Cardiac septum (tissue), 1 donor: Measurements from ENCODE around the gene SLC17A4. TPM values are rescaled to one million over a fixed set of nuclear protein-coding genes. Genes with fewer than 3 reads are reported as not detected.

ENCODE experiments used
- DNase-seq: peaks from one replicate; pipeline ENCODE4 v3.0.0-alpha.2; 2020; ENCODE audit warnings: low spot score
- intact Hi-C: fragments of 100-400 bp; cut with DNase I; formaldehyde crosslinking; loops from one replicate; pipeline ENCODE4 v1.14.0; 2022
- long read RNA-seq: library from polyadenylated mRNA; unstranded; transcript quantifications from one replicate; pipeline ENCODE4 v2.0.0, GENCODE V29; 2021
- total RNA-seq: library from RNA; stranded (reverse); fragmentation: NEBNext Ultra II Directional; extraction: Animal tissue kit (Norgen Biotek cat#: 25700); gene quantifications from one replicate; pipeline ENCODE4 v1.2.1, GENCODE V29; 2021
- donor health status: DM: no; HTN: no; CAD: no.

SLC17A4 gene, protein sequence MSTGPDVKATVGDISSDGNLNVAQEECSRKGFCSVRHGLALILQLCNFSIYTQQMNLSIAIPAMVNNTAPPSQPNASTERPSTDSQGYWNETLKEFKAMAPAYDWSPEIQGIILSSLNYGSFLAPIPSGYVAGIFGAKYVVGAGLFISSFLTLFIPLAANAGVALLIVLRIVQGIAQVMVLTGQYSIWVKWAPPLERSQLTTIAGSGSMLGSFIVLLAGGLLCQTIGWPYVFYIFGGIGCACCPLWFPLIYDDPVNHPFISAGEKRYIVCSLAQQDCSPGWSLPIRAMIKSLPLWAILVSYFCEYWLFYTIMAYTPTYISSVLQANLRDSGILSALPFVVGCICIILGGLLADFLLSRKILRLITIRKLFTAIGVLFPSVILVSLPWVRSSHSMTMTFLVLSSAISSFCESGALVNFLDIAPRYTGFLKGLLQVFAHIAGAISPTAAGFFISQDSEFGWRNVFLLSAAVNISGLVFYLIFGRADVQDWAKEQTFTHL
- not detected for total RNA-seq
- long read RNA-seq = 0 reads

DNA sequence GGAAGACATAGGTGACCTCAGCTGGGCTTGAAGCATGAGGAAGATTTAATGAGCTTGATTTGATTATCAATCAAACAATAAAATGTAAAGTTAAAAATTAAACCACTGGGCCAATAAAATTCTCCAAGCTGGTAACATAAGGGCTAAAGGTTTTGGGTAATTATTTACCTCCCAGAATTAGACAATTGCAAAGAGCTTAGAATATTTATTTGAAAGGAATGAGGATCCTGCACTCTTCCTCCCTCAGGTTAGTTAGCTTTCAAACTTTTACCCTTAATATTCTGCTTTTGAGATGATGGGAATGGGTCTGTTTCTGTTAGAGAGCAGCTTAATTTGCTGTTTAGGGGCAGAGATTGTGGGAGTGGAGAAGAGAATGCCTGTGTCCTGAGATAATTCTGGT, at the start of gene SLC17A4:
SLC17A4 (plus strand) TSS at position 208 of the 400 bp plus-strand sequence. CDS start 7,221 bp downstream, outside the sequence.
- intact Hi-C loops = no loop called here
- no peak for DNase-seq

DNA sequence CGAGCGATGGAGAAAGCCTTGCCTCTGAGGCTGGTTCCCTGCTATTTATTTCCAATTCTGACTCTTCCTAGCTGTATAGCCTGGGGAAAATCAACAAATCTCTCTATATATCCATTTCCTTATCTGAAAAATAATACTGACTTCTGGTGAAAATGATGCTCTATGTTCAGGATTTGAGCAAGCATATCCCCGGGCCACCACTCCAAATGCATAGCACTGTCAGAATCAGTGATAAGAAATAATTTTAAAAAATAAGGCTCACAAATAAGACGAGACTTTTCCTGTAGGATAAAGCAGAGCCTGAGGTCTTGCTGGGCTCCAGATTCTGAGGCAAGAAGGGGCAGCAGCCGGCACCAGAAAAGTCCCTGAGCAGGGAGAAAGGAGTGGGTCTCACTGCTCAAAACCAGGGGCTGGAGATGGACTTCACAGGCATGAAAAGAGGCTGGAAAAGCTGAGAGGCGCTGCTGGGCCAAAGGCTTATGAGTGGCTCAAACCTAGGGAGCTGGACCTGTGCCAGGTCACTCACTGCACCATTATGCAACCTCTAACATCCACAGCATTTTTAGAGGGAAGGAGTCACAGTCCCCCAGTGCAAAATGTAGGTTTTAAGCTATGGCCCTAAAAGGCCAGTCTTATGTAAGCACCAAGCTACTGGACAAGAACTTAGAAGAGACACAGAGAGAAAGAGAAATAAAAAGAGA, 48.1 kb upstream of the SLC17A4 start:
- no peak for DNase-seq
- intact Hi-C loops = no loop called here

DNA sequence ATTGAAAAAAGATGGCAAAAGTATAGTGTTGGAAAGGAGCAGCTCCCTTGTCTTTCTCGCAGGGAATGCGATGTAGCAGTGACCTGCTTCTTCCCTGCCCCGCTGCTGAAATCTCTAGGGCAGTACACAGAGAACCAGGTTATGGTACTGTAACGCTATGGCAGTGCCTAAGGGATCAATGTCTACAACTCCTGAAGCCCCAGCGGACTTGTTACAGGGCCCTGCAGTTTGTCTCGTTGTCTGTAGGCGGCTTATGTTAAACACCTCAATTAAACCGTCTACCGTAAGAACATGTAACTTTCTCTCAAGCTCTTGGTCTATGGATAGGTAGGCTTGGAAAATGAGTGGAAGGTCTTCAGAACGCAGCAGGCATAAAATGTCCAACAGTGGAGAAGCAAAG, 44.8 kb upstream of the SLC17A4 start:
- intact Hi-C loops = no loop called here
- no peak for DNase-seq

DNA sequence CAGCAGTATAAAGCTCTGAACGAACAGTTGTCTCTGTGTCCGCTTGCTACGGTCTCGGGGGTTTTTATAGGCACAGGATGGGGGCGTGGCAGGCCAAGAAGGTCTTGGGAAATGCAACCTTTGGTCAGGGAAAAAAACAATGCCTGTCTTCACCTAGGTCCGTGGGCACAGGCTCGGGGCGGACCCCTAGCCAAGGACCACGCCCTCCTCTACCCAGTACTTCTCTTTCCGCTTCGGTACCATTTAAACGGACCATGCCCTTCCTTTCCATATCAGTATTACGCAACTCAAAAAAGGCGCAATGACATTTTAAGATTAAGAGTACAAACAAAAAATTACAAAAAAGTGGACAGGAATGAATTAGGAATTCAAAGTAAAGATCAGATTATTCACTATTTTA, 44.3 kb upstream of the SLC17A4 start:
- intact Hi-C loops = no loop called here
- DNase-seq = no peak

DNA sequence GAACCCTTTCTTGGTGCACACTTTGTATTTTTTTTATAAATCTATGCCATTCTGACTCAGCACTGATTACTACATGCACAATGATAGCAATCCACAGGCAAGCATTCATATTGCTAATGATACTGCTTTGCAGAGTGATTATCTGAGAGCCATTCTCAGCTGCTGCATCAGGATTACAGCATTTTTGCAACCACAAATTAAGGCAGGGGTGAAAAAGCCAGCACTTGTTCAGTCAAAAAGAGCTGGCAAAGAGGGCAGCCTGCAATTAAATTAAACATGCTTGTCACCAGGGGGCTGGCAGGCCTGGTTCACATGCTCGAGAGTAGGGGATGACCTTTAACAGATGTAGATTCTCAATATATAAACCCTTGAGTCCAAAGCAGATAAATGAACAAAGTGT, 40.7 kb upstream of the SLC17A4 start:
- no peak for DNase-seq
- intact Hi-C loops = no loop called here

DNA sequence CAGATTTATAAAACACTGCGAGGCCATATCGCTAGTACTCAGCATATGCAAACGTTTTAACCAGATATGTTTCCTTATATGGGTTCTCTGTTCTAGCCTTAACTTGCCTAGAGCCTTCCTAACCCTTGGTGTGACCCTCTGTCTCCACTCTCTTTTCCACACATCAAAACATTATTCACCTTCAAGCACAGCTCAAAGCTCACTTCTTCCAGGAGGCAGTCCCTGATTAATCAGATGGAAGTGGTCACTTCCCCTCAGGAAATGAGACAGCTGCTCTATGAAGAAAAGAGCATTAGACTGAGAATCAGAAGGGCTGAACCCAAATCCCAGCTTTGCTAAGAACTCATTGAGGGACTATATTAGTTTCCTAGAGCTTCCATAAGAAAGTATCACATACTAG, 39.8 kb upstream of the SLC17A4 start:
- intact Hi-C loops = no loop called here
- DNase-seq = no peak

DNA sequence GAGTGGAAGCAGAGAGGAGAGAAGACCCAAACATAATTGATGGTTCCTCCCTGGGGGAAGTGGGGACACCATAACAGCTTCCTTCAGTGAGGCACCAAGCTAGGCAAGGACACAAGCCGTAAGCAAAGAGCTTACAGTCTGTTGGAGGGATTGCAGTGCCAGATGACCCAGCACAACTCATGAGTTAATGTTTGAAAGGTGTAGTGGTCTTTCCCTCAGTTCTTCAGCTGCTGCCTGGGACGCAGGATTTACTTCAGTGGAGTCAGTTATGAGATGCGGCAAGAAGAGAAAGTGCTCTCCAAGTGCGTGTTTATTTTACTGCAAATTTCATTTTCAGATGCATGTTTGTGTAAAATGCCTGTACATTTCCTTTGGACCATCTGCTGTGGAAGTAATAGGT, 38.7 kb upstream of the SLC17A4 start:
- intact Hi-C loops = no loop called here

DNA sequence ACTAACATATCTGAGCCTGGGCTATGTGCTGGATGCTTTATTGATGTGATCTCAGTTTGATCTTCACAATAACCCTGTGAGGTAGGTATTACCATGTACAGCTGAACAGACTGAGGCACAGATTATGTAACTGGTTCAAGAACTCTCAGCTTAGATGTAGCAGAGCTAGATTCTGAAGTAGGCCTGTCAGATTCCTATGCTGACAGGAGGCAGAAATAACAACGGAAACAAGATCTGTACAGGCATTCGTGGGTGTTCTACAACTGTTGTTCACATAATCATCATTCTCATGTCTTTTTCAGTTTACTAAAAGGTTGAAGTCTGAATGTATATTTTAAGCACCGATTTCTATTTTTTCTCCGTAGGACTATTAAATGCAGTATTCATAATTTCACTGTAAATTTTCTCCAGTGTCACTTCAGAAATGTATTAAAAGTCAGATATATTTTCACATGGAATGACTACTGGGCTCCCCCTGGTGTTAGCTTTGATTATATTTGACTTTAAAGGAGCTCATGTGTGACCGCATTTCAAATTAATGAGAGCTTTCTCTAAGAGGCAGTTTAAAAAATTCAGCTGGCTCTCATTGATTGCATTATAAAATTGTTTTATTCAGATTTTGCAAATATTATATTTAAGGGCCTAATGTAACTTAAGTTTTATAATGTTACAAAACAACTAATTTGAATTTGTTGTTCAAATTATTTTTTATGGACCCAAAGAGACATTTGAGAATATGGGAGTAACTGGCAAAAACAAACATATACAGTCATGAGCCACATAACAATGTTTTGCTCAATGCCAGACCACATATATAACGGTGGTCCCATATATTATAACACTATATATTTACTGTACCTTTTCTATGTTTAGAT, 36.4 kb upstream of the SLC17A4 start:
- DNase-seq = no peak
- intact Hi-C loops = no loop called here

More for the DNA sequence above, 38.7 kb upstream of the SLC17A4 start:
- no peak for DNase-seq

DNA sequence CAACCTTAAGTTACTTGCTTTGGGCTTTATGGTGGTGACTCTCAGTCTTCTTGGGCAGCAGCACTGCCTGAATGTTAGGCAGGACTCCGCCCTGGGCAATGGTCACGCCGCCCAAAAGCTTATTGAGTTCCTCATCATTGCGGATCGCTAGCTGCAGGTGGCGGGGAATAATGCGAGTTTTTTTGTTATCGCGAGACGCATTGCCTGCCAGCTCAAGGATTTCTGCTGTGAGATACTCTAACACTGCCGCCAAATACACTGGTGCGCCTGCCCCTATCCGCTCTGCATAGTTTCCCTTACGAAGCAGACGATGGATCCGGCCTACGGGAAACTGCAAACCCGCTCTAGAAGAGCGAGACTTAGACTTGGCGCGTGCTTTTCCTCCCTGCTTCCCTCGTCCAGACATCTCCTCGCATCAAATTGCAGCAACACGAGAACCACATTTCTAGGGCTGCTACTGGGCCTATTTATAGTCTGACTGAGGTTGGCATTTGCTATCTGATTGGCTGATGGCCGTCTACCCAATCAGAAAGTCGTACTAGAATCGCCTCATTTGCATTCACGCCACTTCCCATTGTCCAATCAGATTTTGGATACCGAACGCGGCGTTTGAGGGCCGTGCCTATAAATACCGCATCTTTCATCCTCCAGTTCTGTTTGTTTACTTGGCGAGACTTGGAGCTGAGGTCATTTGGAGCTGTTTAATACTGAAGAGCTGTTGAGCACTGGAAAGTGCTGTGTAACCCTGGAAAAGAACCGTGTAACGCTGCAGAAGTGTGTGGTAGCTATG, 28.2 kb upstream of the SLC17A4 start:
- intact Hi-C loops = no loop called here

DNA sequence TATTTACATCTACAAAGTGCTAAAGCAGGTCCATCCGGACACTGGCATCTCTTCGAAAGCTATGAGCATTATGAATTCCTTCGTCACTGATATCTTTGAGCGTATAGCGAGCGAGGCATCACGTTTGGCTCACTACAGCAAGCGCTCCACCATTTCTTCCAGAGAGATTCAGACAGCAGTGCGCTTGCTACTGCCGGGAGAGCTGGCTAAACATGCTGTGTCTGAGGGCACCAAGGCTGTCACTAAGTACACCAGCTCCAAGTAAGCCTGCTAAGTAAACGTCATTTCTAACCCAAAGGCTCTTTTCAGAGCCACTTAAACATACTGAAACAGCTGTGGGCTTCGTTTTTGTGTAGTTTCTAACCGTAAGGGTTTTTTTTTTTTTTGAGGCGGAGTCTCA, 27.5 kb upstream of the SLC17A4 start:
- intact Hi-C loops = no loop called here
- DNase-seq = no peak

More for the DNA sequence above, 28.2 kb upstream of the SLC17A4 start:
- no peak for DNase-seq

DNA sequence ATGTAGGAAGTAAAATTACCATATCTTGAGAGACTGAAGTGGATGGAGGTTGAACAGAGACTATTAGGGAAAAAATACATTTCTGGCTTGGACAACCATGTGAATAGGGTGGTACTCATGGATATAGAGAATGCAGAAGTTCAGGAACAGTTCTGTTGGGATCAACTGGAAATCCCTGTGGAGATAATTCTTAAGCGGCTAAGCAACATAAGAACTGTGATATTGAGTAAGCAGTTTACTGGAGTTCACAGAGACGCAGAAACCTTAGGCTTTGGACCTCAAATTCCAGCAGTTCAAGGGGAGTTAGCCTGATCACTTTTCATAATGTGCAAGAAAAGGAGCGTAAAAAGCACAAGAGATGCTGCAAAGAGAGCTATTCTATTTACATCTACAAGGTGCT, 23.6 kb upstream of the SLC17A4 start:
- no peak for DNase-seq
- intact Hi-C loops = no loop called here

DNA sequence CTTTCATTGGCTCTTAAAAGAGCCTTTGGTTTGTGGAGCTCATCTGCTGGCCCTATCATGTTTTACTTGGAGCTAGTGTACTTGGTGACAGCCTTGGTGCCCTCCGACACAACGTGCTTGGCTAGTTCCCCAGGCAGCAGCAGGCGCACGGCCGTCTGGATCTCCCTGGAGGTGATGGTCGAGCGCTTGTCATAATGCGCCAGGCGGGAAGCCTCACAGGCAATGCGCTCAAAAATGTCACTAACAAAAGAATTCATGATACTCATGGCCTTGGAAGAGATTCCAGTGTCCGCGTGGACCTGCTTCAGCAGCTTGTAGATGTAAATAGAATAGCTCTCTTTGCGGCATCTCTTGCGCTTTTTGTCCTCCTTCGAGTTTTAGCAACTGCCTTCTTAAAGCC, 22.8 kb upstream of the SLC17A4 start:
- no peak for DNase-seq
- intact Hi-C loops = no loop called here

DNA sequence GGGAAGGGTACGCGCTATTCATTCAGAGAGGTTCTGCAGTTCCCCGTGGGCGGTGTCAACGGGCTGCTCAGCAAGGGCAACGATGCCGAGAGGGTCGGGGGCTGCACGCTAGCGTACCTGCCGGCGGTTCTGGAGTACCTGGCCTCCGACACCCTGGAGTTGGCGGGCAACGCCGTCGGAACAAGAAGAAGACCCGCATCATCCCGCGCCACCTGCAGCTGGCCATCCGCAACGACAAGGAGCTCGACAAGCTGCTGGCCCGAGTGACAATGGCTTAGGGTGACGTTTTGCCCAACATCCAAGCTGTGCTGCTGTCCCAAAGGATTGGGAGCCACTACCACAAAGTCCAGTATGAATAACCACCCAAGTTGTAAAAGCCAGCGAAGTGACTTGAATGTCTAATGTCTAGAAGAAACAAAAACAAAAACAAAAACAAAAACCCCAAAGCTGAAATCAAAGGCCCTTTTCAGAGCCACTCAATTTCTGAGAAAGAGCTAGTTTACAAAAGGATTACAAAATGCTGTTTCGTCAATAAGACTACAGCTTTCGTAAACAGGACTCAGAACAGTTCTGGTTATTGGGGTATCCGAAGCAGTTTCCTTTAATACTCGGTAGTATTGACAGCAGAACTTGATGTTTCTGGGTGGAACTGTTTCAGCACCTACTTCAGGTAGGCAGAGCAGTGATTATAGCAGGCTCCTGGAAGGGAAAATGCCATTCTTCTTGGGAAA, 21.9 kb upstream of the SLC17A4 start:
- no peak for DNase-seq
- intact Hi-C loops = no loop called here

DNA sequence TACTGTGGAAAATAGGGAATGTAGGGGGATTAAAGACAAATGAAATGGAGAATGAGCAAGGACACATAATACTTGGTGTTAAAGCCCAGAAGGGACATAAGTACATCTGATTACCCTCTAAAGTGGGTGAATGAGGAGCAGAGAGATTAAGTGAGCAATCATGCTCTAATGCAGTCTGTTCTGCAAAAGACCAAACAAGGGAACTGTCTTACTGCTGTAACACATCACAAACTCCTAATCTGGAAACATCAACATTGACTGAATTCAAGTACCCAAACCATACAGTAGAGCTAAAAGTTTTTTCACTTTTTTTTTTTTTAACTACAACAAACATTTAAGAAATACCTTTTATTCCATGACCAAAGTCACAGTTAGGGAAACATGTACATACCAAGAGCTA, 19.3 kb upstream of the SLC17A4 start:
- DNase-seq = no peak
- intact Hi-C loops = no loop called here

DNA sequence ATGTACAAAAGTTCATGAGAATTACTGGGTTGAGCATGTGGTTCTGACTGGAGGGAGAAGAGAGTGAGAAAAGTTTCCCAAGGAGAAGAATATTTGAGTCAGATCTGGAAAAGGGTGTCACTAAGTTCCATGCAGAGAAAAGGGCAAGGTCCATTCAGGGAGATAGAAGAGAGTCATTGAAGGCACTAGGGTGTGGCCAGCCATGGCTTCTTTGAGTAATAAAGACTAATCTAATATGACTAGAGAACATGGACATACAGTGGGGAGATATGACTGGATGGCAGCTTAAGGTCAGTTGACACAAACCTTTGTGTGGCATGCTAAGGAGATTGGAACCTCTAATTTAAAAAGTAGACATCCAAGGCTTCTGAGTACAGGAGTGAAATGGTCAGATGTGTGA, 10.7 kb upstream of the SLC17A4 start:
- no peak for DNase-seq
- intact Hi-C loops = no loop called here

DNA sequence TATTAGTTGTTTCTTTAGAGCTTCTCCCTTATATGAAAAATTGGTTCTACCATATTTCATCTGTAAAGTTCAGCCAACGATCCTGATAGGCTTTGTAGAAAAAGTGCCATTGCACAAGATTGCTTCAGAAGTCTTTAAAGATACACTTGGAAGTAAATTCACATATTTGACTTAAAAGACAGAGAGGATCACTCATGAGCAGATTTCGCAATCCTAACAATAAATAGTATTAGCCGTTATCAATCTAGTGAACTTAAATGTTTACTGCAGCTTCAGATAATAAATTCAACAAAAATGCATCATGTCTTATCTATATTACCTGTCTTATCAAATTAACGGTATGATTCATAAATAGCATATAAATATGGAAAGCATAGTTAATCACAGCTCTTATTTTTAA, 8.7 kb upstream of the SLC17A4 start:
- intact Hi-C loops = no loop called here

DNA sequence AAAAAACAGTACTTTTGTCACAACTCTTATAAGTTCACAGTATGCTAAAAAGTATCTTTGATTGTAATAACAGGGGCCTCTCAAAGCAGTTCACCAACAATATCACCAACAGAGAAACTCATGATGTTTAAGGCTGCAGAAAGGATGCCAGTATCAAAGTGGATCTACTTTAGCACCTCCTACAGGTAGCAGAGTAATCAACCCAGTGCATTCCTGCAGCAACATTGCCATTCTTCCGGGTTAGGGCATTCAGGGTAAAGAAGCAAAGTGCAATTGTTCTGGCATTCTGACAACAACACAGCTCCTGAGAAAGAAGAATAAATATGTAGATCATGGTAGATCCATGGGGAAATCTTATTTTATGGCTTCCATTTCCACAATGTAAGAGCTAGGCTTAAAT, 7.6 kb upstream of the SLC17A4 start:
- intact Hi-C loops = no loop called here
- DNase-seq = no peak

More for the DNA sequence above, 8.7 kb upstream of the SLC17A4 start:
- DNase-seq = no peak

DNA sequence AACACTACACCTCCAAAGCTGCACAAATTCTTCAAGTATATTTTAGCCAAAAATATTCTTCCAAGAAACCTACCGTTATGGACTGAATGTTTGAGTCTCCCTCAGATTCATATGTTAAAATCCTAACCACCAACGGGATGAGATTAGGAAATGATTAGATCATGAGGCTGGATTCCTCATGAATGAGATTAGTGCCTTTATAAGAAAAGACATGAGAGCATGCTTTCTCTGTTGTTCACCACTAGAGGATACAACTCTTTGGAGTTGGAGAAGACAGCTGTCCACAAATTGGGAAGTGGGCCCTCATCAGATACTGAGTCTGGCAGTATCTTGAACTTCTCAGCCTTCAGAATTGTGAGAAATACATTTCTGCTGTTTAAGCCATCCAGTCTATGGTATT, 7.1 kb upstream of the SLC17A4 start:
- no peak for DNase-seq
- intact Hi-C loops = no loop called here

DNA sequence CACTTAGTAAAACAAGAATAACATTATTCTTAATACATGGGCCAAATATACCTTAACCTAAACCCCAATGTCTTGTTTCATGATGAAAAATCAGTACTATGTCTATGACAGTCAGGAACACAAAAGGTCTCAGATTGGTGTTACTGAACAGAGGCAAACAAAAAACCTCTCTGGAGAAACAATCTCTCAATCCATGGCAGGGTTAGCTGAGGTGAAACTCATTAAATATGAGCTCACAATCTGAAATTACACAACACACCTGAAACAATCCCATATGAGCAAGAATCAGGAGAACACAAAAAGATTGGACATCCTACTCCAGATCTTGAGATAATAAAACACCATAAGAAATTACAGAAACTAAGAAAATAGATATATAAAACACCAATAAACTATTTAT, 6.5 kb upstream of the SLC17A4 start:
- intact Hi-C loops = no loop called here
- DNase-seq = no peak
